B cell (primary cell): Measurements from ENCODE around the gene CHMP6. TPM values are rescaled to one million over a fixed set of nuclear protein-coding genes. Genes with fewer than 3 reads are reported as not detected.

Experiments used
- ATAC-seq: fragments of 200-7000 bp; cut with Tn5 transposase; one replicate; pipeline ENCODE4 v1.10.0; 2021; ENCODE audit warnings: low read depth, mild to moderate bottlenecking, moderate number of reproducible peaks, moderate library complexity
- CTCF ChIA-PET: fragments of 350-600 bp; sonication (Branson Sonifier 250); formaldehyde crosslinking; loops from one replicate; lab custom pipeline; 2021; ENCODE audit warnings: antibody characterized with exemption, inconsistent platforms; lab: Charles Lee
- POLR2A ChIA-PET: fragments of 350-600 bp; sonication (Branson Sonifier 250); formaldehyde crosslinking; loops from one replicate; lab custom pipeline; 2021; ENCODE audit warnings: antibody characterized with exemption; lab: Charles Lee
- DNase-seq: peaks from one replicate; pipeline ENCODE4 v3.0.0; 2013
- H2AFZ ChIP-seq: 2 replicates; pipeline ENCODE4 v1.6.1; 2012; ENCODE audit warnings: mild to moderate bottlenecking, low read depth, low read length; ENCODE audit not compliant: insufficient read depth, poor library complexity, severe bottlenecking
- H3K27ac ChIP-seq, 2 donors: 1 replicate in 1 of 2; 2 replicates in 1 of 2; pipeline ENCODE4 v1.5.1; 2012 to 2013; ENCODE audit warnings: low read length in 2 of 2, mild to moderate bottlenecking in 2 of 2, moderate library complexity in 1 of 2
- H3K27me3 ChIP-seq, 4 experiments: fragments of 200-600 bp in 1 of 4; sonication (generic) in 1 of 4; replicated peaks in 1 of 4; 1 replicate in 2 of 4; 2 replicates in 2 of 4; pipeline versions ENCODE4 v1.6.1 to v1.7.0; 2013 to 2016; ENCODE audit warnings: low read length in 3 of 4, mild to moderate bottlenecking in 2 of 4, mixed read lengths in 1 of 4, moderate library complexity in 1 of 4; ENCODE audit not compliant: insufficient read depth in 4 of 4, control insufficient read depth in 3 of 4; ENCODE audit errors: control extremely low read depth in 1 of 4
- H3K36me3 ChIP-seq, 2 experiments: replicated peaks in 1 of 2; 1 replicate in 1 of 2; 2 replicates in 1 of 2; pipeline versions ENCODE4 v1.6.1 to v1.7.1; 2013; ENCODE audit warnings: low read length in 1 of 2; ENCODE audit not compliant: insufficient read depth in 2 of 2, control insufficient read depth in 1 of 2; ENCODE audit errors: control extremely low read depth in 1 of 2, extremely low read depth in 1 of 2
- H3K4me1 ChIP-seq, 2 donors: fragments of 200-600 bp in 1 of 2; sonication (generic) in 1 of 2; 1 replicate in 1 of 2; 2 replicates in 1 of 2; pipeline versions ENCODE4 v1.5.1 to v1.6.1; 2013 to 2017; ENCODE audit warnings: low read length in 2 of 2; ENCODE audit not compliant: control insufficient read depth in 2 of 2, insufficient read depth in 2 of 2
- H3K4me2 ChIP-seq: replicated peaks from 2 replicates; pipeline ENCODE3; 2012; ENCODE audit warnings: mild to moderate bottlenecking, low read depth, low read length; ENCODE audit not compliant: poor library complexity, severe bottlenecking
- H3K4me3 ChIP-seq, 5 experiments: fragments of 200-600 bp in 1 of 5; sonication (generic) in 1 of 5; 1 replicate in 3 of 5; 2 replicates in 2 of 5; pipeline versions ENCODE4 v1.5.1 to v1.7.0; 2011 to 2016; ENCODE audit warnings: low read length in 4 of 5, mild to moderate bottlenecking in 4 of 5, low read depth in 2 of 5, control low read depth in 1 of 5, moderate library complexity in 1 of 5; ENCODE audit not compliant: insufficient read depth in 1 of 5; ENCODE audit errors: control extremely low read depth in 1 of 5, extremely low read depth in 1 of 5
- H3K79me2 ChIP-seq: fragments of 200-600 bp; sonication (generic); one replicate; pipeline ENCODE4 v1.6.0; 2016; ENCODE audit warnings: low read length; ENCODE audit not compliant: control insufficient read depth, insufficient read depth
- H3K9ac ChIP-seq: fragments of 200-600 bp; sonication (generic); 2 replicates; pipeline ENCODE4 v1.6.1; 2017; ENCODE audit warnings: mild to moderate bottlenecking, low read length, moderate library complexity
- H3K9me3 ChIP-seq, 3 donors: one replicate each; pipeline versions ENCODE4 v1.6.1 to v1.7.1; 2013; ENCODE audit warnings: low read length in 2 of 3; ENCODE audit not compliant: control insufficient read depth in 2 of 3, insufficient read depth in 1 of 3; ENCODE audit errors: control extremely low read depth in 1 of 3
- H4K20me1 ChIP-seq: 2 replicates; pipeline ENCODE4 v1.6.0; 2012; ENCODE audit warnings: mild to moderate bottlenecking, low read length; ENCODE audit not compliant: insufficient read depth, control insufficient read depth, poor library complexity, severe bottlenecking
- H3K27ac Mint-ChIP-seq: one replicate; pipeline ENCODE4 v1.8.0; 2021; ENCODE audit warnings: mixed read lengths
- H3K27me3 Mint-ChIP-seq: one replicate; pipeline ENCODE4 v1.8.0; 2021; ENCODE audit warnings: mixed read lengths
- H3K4me1 Mint-ChIP-seq: one replicate; pipeline ENCODE4 v1.8.0; 2021; ENCODE audit warnings: mixed read lengths
- H3K4me3 Mint-ChIP-seq: one replicate; pipeline ENCODE4 v1.8.0; 2021; ENCODE audit warnings: mixed read lengths
- H3K9me3 Mint-ChIP-seq: one replicate; pipeline ENCODE4 v1.8.0; 2022; ENCODE audit warnings: mixed read lengths; ENCODE audit not compliant: insufficient read depth
- CTCF ChIP-seq: fragments of 200-600 bp; IDR thresholded peaks from one replicate; pipeline ENCODE4 v1.8.0; 2022; ENCODE audit warnings: antibody characterized with exemption, mild to moderate bottlenecking
- EZH2 ChIP-seq: IDR thresholded peaks from 2 replicates; pipeline ENCODE4 v1.6.1; 2012; ENCODE audit warnings: borderline replicate concordance, low read depth, mild to moderate bottlenecking, moderate library complexity, low read length; ENCODE audit not compliant: insufficient read depth, poor library complexity, severe bottlenecking
- WGBS: methylation state at CpG from one replicate; pipeline ENCODE4 v1.1.5; 2013; ENCODE audit warnings: missing lambda C conversion rate; ENCODE audit not compliant: insufficient coverage; 5-methylcytosine and 5-hydroxymethylcytosine counted together
- intact Hi-C: fragments of 100-400 bp; cut with micrococcal nuclease; formaldehyde crosslinking; loops from one replicate; pipeline ENCODE4 v1.10.0; 2022
- polyA plus RNA-seq: library from polyadenylated mRNA; depleted of rRNA; stranded (reverse); fragments of >200 nt; gene quantifications from 2 replicates; pipeline ENCODE4 v1.2.3, GENCODE V29; 2012
- total RNA-seq, 2 donors: library from RNA; stranded (reverse); fragments of 120-200 nt in 1 of 2; gene quantifications; 1 replicate in 1 of 2; 2 replicates in 1 of 2; pipeline versions ENCODE4 v1.2.3 to v1.2.4, GENCODE V29; 2013 to 2022

The CHMP6 gene
- total and polyA plus RNA-seq, 2 donors (not counting 1 experiment from before 2014, with no cell fraction given) = 21.2 to 46.2 TPM

- Mint-ChIP-seq H3K4me3 (peak overlapping the region; percentile 69), H3K27me3 (peaks cover 9% of the 10 kb centered on the region), H3K4me1 (peaks cover 11% of the 10 kb centered on the region), H3K9me3 (no peaks in the 10 kb centered on the region), H3K27ac (peak overlapping the region; percentile 21)
- Histone ChIP-seq H3K4me3 (peak overlapping the region in 1 of 5 experiments; percentile 2), H4K20me1 (no peaks in the 10 kb centered on the region), H3K27ac (no peak overlapping the region), H3K4me2 (peak overlapping the region; percentile 74), H2AFZ (no peak overlapping the region), H3K9me3 (no peaks in the 10 kb centered on the region), H3K36me3 (no peaks in the 10 kb centered on the region), H3K27me3 (no peaks in the 10 kb centered on the region), H3K4me1 (peaks cover 6 to 11% of the 10 kb centered on the region in 2 donors), H3K79me2 (no peaks in the 10 kb centered on the region), H3K9ac (no peak overlapping the region)
- DNase-seq (no peak), ATAC-seq (peak; percentile 14)
- 46% methylated on average over 7 of the region's 7 CpGs for WGBS
- ChIA-PET POLR2A (no interaction called here), CTCF (interaction anchor here (0.9 to 2.2 kb wide), 3 partner anchors 405 to 557 kb away, joined by 3 to 19 read pairs (median 7); no protein-coding TSS in a partner anchor)
- TF ChIP-seq CTCF (no peak), EZH2 (no peak)
- intact Hi-C loops = loop anchor here (1.0 to 10.0 kb wide), 3 partner anchors 246 to 553 kb away; no protein-coding TSS in a partner anchor
These were observed 11.1 kb upstream of the CHMP6 start for GRCh38 chr17:80980397-80981061.
